ENCODE results near the gene C1orf74. TPM values are rescaled to one million over a fixed set of nuclear protein-coding genes. Genes with fewer than 3 reads are reported as not detected.

C1orf74 gene
- polyA plus RNA-seq, 2 of the 4 experiments (the other 2 are of a cell fraction): 2.4 to 3.3 TPM

DNA sequence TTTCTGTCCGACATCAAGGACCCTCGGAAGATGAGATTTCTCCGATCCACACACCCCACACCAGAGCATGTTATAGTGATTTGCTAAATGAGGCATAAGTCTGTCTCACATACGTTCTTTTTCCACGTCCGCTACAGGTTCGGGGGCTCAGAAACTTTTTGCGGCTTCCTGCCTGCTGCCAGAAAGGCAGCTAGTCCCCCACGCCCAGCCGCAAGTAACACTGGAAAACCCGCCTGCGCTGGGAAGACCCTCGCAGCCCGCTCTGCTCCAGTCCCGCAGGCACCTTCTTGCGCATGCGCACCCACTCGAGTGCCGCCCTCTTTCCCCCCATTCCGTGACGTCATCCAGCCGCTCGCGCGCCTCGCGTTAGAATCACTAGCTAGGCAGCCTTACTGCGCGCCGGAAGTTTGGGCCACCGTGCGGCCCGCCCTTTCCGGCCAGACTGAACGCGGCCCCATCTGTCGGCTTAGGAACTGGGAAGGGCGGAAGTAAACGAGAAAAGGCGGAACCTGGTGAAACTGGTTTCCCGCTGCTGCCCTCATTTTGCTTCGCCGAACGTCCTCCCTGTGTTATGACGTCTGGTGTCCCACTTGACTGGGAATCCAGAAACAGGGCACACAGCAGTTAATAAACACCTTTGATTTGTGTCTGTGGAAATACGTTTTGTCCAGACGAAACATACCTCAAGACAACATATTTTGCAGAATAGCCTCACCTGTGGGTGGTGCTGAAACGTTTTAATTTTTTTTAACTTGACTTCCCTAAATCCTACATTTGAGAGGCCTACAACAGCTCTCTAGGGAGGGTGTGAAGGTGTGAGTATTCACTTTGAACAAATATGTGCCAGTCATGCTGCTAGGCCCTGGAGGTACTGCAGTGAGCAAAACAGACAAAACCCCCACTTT, at the start of gene C1orf74 (continued):
- TF ChIP-seq FOXS1 (CRISPR knock-in tag; IDR thresholded peaks at IDR 0.05): peak; percentile 80; the same call in 1 of the 2 replicates
- TF ChIP-seq, protein P1, sequence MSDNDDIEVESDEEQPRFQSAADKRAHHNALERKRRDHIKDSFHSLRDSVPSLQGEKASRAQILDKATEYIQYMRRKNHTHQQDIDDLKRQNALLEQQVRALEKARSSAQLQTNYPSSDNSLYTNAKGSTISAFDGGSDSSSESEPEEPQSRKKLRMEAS (IDR thresholded peaks at IDR 0.05): peak; percentile 96
- TF ChIP-seq FOSL2 (IDR thresholded peaks at IDR 0.05): no peak
- TF ChIP-seq FOSL2 (CRISPR knock-in tag; IDR thresholded peaks at IDR 0.05): peak; percentile 76
- TF ChIP-seq, protein P2, sequence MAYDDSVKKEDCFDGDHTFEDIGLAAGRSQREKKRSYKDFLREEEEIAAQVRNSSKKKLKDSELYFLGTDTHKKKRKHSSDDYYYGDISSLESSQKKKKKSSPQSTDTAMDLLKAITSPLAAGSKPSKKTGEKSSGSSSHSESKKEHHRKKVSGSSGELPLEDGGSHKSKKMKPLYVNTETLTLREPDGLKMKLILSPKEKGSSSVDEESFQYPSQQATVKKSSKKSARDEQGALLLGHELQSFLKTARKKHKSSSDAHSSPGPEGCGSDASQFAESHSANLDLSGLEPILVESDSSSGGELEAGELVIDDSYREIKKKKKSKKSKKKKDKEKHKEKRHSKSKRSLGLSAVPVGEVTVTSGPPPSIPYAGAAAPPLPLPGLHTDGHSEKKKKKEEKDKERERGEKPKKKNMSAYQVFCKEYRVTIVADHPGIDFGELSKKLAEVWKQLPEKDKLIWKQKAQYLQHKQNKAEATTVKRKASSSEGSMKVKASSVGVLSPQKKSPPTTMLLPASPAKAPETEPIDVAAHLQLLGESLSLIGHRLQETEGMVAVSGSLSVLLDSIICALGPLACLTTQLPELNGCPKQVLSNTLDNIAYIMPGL (CRISPR knock-in tag; IDR thresholded peaks at IDR 0.05; ENCODE audit: borderline replicate concordance): no peak
- TF ChIP-seq, protein P3, sequence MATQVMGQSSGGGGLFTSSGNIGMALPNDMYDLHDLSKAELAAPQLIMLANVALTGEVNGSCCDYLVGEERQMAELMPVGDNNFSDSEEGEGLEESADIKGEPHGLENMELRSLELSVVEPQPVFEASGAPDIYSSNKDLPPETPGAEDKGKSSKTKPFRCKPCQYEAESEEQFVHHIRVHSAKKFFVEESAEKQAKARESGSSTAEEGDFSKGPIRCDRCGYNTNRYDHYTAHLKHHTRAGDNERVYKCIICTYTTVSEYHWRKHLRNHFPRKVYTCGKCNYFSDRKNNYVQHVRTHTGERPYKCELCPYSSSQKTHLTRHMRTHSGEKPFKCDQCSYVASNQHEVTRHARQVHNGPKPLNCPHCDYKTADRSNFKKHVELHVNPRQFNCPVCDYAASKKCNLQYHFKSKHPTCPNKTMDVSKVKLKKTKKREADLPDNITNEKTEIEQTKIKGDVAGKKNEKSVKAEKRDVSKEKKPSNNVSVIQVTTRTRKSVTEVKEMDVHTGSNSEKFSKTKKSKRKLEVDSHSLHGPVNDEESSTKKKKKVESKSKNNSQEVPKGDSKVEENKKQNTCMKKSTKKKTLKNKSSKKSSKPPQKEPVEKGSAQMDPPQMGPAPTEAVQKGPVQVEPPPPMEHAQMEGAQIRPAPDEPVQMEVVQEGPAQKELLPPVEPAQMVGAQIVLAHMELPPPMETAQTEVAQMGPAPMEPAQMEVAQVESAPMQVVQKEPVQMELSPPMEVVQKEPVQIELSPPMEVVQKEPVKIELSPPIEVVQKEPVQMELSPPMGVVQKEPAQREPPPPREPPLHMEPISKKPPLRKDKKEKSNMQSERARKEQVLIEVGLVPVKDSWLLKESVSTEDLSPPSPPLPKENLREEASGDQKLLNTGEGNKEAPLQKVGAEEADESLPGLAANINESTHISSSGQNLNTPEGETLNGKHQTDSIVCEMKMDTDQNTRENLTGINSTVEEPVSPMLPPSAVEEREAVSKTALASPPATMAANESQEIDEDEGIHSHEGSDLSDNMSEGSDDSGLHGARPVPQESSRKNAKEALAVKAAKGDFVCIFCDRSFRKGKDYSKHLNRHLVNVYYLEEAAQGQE (IDR thresholded peaks at IDR 0.05): peak; percentile 95
- peak; percentile 74; the same call in 1 of the 2 replicates for TF ChIP-seq PHF8 (IDR thresholded peaks at IDR 0.05; ENCODE audit: borderline replicate concordance, low read depth)
- TF ChIP-seq FOSB (CRISPR knock-in tag; IDR thresholded peaks at IDR 0.05): no peak
- TF ChIP-seq, protein P4, sequence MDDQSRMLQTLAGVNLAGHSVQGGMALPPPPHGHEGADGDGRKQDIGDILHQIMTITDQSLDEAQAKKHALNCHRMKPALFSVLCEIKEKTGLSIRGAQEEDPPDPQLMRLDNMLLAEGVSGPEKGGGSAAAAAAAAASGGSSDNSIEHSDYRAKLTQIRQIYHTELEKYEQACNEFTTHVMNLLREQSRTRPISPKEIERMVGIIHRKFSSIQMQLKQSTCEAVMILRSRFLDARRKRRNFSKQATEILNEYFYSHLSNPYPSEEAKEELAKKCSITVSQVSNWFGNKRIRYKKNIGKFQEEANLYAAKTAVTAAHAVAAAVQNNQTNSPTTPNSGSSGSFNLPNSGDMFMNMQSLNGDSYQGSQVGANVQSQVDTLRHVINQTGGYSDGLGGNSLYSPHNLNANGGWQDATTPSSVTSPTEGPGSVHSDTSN (IDR thresholded peaks at IDR 0.05): no peak; the same call in 1 of the 2 replicates
- no peak for TF ChIP-seq CEBPB (IDR thresholded peaks at IDR 0.05)
- TF ChIP-seq MAZ (IDR thresholded peaks at IDR 0.05; ENCODE audit: borderline replicate concordance, low read depth, low read length): no peak
- TF ChIP-seq RCOR1 (IDR thresholded peaks at IDR 0.05; ENCODE audit: low read depth, low read length): no peak
- no peak for TF ChIP-seq RARB (CRISPR knock-in tag; IDR thresholded peaks at IDR 0.05)
- TF ChIP-seq HOXA7 (CRISPR knock-in tag; IDR thresholded peaks at IDR 0.05): no peak
- TF ChIP-seq CBX2 (IDR thresholded peaks at IDR 0.05; ENCODE audit: borderline replicate concordance, low read depth): no peak
- TF ChIP-seq HOXB13 (CRISPR knock-in tag; IDR thresholded peaks at IDR 0.05; ENCODE audit: low read depth): peak; percentile 88
- TF ChIP-seq RAD21 (conservative IDR thresholded peaks at IDR 0.05 in 1 of 2, IDR thresholded peaks at IDR 0.05 in 1 of 2): no peak
- no peak for TF ChIP-seq RNF2 (IDR thresholded peaks at IDR 0.05; ENCODE audit: borderline replicate concordance, low read depth)
- TF ChIP-seq HDAC2 (IDR thresholded peaks at IDR 0.05): no peak
- TF ChIP-seq, protein P5, sequence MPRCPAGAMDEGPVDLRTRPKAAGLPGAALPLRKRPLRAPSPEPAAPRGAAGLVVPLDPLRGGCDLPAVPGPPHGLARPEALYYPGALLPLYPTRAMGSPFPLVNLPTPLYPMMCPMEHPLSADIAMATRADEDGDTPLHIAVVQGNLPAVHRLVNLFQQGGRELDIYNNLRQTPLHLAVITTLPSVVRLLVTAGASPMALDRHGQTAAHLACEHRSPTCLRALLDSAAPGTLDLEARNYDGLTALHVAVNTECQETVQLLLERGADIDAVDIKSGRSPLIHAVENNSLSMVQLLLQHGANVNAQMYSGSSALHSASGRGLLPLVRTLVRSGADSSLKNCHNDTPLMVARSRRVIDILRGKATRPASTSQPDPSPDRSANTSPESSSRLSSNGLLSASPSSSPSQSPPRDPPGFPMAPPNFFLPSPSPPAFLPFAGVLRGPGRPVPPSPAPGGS (IDR thresholded peaks at IDR 0.05): peak; percentile 86
- no peak for TF ChIP-seq KDM1A (IDR thresholded peaks at IDR 0.05; ENCODE audit: low read depth)
